GM12878 (cell line): ENCODE results near the gene TPM4. TPM values are rescaled to one million over a fixed set of nuclear protein-coding genes. Genes with fewer than 3 reads are reported as not detected.

Experiments
- BHLHE40 ChIP-seq, 2 experiments: fragments of 450-650 bp in 1 of 2; IDR thresholded peaks; 2 replicates each; pipeline ENCODE4 v1.6.1; 2011 to 2017; ENCODE audit warnings: low read depth in 2 of 2, borderline replicate concordance in 1 of 2, improper control_type of control experiment in 1 of 2, low read length in 1 of 2, mild to moderate bottlenecking in 1 of 2
- CREM ChIP-seq: IDR thresholded peaks from 2 replicates; pipeline ENCODE4 v1.6.1; 2014; ENCODE audit warnings: antibody characterized with exemption, low read depth
- EED ChIP-seq: sonication (generic); IDR thresholded peaks from 2 replicates; pipeline ENCODE4 v1.6.1; 2016; ENCODE audit warnings: antibody characterized with exemption, low read depth
- IRF4 ChIP-seq: IDR thresholded peaks from 2 replicates; pipeline ENCODE4 v1.6.1; 2011; ENCODE audit warnings: low read depth, low read length
- MEF2A ChIP-seq: IDR thresholded peaks from 2 replicates; pipeline ENCODE4 v1.6.1; 2011; ENCODE audit warnings: low read depth, mild to moderate bottlenecking, low read length, moderate library complexity; ENCODE audit not compliant: insufficient read depth
- MXI1 ChIP-seq: fragments of 150-350 bp; IDR thresholded peaks from 2 replicates; pipeline ENCODE4 v1.6.1; 2011; ENCODE audit warnings: low read depth, mild to moderate bottlenecking, inconsistent platforms, low read length, improper control_type of control experiment
- POLR2AphosphoS5 ChIP-seq: IDR thresholded peaks from 2 replicates; pipeline ENCODE4 v1.6.1; 2011; ENCODE audit warnings: mild to moderate bottlenecking, low read length, inconsistent platforms
- SRF ChIP-seq, 2 experiments: IDR thresholded peaks; 2 replicates each; pipeline ENCODE4 v1.6.1; 2011; ENCODE audit warnings: low read depth in 2 of 2, low read length in 2 of 2, mild to moderate bottlenecking in 1 of 2, moderate library complexity in 1 of 2
- TCF3 ChIP-seq: IDR thresholded peaks from 2 replicates; pipeline ENCODE4 v1.6.1; 2012; ENCODE audit warnings: low read depth, mild to moderate bottlenecking, low read length, borderline replicate concordance; ENCODE audit not compliant: insufficient read depth
- YY1 ChIP-seq: IDR thresholded peaks from 2 replicates; pipeline ENCODE4 v1.6.1; 2011; ENCODE audit warnings: low read depth, mild to moderate bottlenecking, low read length
- polyA plus RNA-seq, 11 experiments: library from polyadenylated mRNA; depleted of rRNA in 4 of 11; unstranded in 6 of 11; stranded (reverse) in 5 of 11; fragments of >200 nt; fragmentation: Nextera tagmentation in 4 of 11; fragmentation: Illumina TruSeq in 1 of 11; extraction: Ambion mirVana in 4 of 11; extraction: Trizol in 1 of 11; gene quantifications; 1 replicate in 1 of 11; 2 replicates in 10 of 11; pipeline versions ENCODE4 v1.2.1 to v1.2.3, GENCODE V29; 2011 to 2016; ENCODE audit warnings: inconsistent platforms in 2 of 11, missing spikeins in 2 of 11, low read depth in 1 of 11
- total RNA-seq, 4 experiments: library from RNA; depleted of rRNA in 3 of 4; stranded (reverse); fragments of >200 nt in 3 of 4; fragmentation: Illumina TruSeq in 1 of 4; extraction: Trizol in 1 of 4; gene quantifications; 2 replicates each; pipeline versions ENCODE4 v1.2.1 to v1.2.3, GENCODE V29; 2013 to 2021
- TF ChIP-seq, protein P1 (sequence below), 3 experiments: IDR thresholded peaks in 2 of 3; conservative IDR thresholded peaks in 1 of 3; 2 replicates each; pipeline ENCODE4 v1.5.1; 2011; ENCODE audit warnings: low read depth in 3 of 3, low read length in 3 of 3, mild to moderate bottlenecking in 3 of 3, control low read depth in 2 of 3, moderate library complexity in 2 of 3, inconsistent platforms in 1 of 3, mixed read lengths in 1 of 3; ENCODE audit not compliant: control insufficient read depth in 2 of 3, insufficient read depth in 1 of 3; ENCODE audit errors: extremely low read depth in 1 of 3
- TF ChIP-seq, protein P2 (sequence below): IDR thresholded peaks from 2 replicates; pipeline ENCODE4 v1.6.1; 2012; ENCODE audit warnings: low read length, inconsistent platforms
- TF ChIP-seq, protein P3 (sequence below): IDR thresholded peaks from 2 replicates; pipeline ENCODE4 v1.6.1; 2012; ENCODE audit warnings: low read depth, low read length, improper control_type of control experiment
- TF ChIP-seq, protein P4 (sequence below): IDR thresholded peaks from 2 replicates; pipeline ENCODE4 v1.6.1; 2012; ENCODE audit warnings: improper control_type of control experiment, low read depth, low read length; ENCODE audit not compliant: insufficient replicate concordance

The TPM4 gene
- total and polyA plus RNA-seq, 10 of the 15 experiments (the other 5 are each of a cell fraction or from before 2014, with no cell fraction given) = 183 to 620 (median 407) TPM

DNA sequence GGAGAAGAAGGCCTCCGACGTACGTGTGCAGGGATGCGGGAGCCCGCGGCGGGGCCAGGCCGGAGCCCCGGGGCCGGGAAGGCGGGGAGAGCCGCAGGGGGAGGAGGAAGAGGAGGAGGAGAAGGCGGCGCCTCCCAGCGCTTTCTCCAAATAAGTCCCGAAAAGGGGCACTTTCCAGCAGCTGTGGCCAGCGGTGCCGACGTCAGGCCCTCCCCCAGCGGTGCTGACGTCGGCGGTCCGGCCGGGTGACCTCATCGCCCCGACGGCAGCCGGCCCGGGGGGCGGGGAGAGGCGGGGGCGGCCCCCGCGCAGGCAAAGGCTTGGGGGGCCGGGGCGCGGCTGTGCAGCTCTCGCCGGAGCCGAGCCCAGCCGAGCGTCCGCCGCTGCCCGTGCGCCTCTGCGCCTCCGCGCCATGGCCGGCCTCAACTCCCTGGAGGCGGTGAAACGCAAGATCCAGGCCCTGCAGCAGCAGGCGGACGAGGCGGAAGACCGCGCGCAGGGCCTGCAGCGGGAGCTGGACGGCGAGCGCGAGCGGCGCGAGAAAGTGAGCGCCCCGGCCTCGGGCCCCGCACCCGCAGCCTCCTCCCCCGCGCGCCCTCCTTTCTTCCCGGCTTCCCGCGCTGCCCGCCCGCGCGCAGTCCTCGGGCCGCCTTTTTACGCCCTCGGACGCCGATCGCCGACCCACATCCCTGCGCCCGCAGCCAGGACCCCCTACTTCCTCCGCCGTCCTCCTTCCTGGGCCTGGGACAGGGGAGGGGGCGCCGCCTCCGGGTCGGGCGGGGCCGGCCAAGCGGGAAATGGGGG, at the start of gene TPM4 (continued):
- TF ChIP-seq MEF2A = peak; percentile 35; the same call in 1 of the 2 replicates
- TF ChIP-seq, protein P1, sequence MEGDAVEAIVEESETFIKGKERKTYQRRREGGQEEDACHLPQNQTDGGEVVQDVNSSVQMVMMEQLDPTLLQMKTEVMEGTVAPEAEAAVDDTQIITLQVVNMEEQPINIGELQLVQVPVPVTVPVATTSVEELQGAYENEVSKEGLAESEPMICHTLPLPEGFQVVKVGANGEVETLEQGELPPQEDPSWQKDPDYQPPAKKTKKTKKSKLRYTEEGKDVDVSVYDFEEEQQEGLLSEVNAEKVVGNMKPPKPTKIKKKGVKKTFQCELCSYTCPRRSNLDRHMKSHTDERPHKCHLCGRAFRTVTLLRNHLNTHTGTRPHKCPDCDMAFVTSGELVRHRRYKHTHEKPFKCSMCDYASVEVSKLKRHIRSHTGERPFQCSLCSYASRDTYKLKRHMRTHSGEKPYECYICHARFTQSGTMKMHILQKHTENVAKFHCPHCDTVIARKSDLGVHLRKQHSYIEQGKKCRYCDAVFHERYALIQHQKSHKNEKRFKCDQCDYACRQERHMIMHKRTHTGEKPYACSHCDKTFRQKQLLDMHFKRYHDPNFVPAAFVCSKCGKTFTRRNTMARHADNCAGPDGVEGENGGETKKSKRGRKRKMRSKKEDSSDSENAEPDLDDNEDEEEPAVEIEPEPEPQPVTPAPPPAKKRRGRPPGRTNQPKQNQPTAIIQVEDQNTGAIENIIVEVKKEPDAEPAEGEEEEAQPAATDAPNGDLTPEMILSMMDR (IDR thresholded peaks at IDR 0.05 in 2 of 3, conservative IDR thresholded peaks at IDR 0.05 in 1 of 3; ENCODE audit: control insufficient read depth in 2 of 3, extremely low read depth in 1 of 3, insufficient read depth in 1 of 3, low read depth in 3 of 3, low read length in 3 of 3) = no peak
- TF ChIP-seq, protein P2, sequence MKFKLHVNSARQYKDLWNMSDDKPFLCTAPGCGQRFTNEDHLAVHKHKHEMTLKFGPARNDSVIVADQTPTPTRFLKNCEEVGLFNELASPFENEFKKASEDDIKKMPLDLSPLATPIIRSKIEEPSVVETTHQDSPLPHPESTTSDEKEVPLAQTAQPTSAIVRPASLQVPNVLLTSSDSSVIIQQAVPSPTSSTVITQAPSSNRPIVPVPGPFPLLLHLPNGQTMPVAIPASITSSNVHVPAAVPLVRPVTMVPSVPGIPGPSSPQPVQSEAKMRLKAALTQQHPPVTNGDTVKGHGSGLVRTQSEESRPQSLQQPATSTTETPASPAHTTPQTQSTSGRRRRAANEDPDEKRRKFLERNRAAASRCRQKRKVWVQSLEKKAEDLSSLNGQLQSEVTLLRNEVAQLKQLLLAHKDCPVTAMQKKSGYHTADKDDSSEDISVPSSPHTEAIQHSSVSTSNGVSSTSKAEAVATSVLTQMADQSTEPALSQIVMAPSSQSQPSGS = peak; percentile 46; the same call in 1 of the 2 replicates
- TF ChIP-seq, protein P3, sequence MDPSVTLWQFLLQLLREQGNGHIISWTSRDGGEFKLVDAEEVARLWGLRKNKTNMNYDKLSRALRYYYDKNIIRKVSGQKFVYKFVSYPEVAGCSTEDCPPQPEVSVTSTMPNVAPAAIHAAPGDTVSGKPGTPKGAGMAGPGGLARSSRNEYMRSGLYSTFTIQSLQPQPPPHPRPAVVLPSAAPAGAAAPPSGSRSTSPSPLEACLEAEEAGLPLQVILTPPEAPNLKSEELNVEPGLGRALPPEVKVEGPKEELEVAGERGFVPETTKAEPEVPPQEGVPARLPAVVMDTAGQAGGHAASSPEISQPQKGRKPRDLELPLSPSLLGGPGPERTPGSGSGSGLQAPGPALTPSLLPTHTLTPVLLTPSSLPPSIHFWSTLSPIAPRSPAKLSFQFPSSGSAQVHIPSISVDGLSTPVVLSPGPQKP = 0 out of 2 replicates have a peak, but pooled peaks have one; percentile 25
- peak; percentile 13 to 76; a peak in 3 of 4 replicates for TF ChIP-seq BHLHE40 (IDR thresholded peaks at IDR 0.05; ENCODE audit: borderline replicate concordance in 1 of 2, low read depth in 2 of 2, low read length in 1 of 2)
- TF ChIP-seq IRF4 = no peak
- peak; percentile 77 to 97 for TF ChIP-seq SRF (IDR thresholded peaks at IDR 0.05; ENCODE audit: low read depth in 2 of 2, low read length in 2 of 2)
- peak; percentile 97 for TF ChIP-seq POLR2AphosphoS5
- peak; percentile 62 for TF ChIP-seq EED
- peak; percentile 83; the same call in 1 of the 2 replicates for TF ChIP-seq TCF3
- TF ChIP-seq CREM = peak; percentile 91
- TF ChIP-seq, protein P4, sequence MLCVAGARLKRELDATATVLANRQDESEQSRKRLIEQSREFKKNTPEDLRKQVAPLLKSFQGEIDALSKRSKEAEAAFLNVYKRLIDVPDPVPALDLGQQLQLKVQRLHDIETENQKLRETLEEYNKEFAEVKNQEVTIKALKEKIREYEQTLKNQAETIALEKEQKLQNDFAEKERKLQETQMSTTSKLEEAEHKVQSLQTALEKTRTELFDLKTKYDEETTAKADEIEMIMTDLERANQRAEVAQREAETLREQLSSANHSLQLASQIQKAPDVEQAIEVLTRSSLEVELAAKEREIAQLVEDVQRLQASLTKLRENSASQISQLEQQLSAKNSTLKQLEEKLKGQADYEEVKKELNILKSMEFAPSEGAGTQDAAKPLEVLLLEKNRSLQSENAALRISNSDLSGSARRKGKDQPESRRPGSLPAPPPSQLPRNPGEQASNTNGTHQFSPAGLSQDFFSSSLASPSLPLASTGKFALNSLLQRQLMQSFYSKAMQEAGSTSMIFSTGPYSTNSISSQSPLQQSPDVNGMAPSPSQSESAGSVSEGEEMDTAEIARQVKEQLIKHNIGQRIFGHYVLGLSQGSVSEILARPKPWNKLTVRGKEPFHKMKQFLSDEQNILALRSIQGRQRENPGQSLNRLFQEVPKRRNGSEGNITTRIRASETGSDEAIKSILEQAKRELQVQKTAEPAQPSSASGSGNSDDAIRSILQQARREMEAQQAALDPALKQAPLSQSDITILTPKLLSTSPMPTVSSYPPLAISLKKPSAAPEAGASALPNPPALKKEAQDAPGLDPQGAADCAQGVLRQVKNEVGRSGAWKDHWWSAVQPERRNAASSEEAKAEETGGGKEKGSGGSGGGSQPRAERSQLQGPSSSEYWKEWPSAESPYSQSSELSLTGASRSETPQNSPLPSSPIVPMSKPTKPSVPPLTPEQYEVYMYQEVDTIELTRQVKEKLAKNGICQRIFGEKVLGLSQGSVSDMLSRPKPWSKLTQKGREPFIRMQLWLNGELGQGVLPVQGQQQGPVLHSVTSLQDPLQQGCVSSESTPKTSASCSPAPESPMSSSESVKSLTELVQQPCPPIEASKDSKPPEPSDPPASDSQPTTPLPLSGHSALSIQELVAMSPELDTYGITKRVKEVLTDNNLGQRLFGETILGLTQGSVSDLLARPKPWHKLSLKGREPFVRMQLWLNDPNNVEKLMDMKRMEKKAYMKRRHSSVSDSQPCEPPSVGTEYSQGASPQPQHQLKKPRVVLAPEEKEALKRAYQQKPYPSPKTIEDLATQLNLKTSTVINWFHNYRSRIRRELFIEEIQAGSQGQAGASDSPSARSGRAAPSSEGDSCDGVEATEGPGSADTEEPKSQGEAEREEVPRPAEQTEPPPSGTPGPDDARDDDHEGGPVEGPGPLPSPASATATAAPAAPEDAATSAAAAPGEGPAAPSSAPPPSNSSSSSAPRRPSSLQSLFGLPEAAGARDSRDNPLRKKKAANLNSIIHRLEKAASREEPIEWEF = no peak
- peak; percentile 60 for TF ChIP-seq MXI1
- TF ChIP-seq YY1 = peak; percentile 81
